Loucy (cell line): ENCODE data around the gene NID2.

ENCODE experiments used
- EZH2phosphoT487 ChIP-seq: fragments of 200-600 bp; IDR thresholded peaks from 2 replicates; pipeline ENCODE4 v1.6.1; 2018; ENCODE audit warnings: antibody characterized with exemption, mild to moderate bottlenecking, moderate library complexity, borderline replicate concordance
- TF ChIP-seq, protein P1 (sequence below): fragments of 200-600 bp; sonication (generic); conservative IDR thresholded peaks from 2 replicates; pipeline ENCODE4 v1.5.1; 2014; ENCODE audit warnings: mild to moderate bottlenecking, antibody characterized with exemption, low read length

DNA sequence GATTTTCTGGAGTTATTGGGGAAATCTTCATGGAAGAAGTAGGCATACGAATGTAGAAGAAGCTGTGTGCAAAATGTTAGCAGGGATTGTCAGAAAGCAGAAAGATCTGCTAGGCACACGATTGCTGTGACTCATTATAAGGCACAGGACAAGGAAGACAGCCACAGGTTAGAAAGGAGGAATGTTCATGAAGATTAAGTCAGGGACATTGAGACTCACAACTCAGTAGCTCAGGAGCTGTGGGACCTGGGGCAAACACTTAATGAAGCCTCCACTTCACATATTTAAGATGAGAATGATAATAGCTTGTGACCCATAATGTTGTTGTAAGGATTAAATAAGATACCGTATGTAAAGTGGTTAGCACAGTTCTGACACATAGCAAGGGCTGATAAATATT lies 106.1 kb downstream of the NID2 start:
- TF ChIP-seq, protein P1, sequence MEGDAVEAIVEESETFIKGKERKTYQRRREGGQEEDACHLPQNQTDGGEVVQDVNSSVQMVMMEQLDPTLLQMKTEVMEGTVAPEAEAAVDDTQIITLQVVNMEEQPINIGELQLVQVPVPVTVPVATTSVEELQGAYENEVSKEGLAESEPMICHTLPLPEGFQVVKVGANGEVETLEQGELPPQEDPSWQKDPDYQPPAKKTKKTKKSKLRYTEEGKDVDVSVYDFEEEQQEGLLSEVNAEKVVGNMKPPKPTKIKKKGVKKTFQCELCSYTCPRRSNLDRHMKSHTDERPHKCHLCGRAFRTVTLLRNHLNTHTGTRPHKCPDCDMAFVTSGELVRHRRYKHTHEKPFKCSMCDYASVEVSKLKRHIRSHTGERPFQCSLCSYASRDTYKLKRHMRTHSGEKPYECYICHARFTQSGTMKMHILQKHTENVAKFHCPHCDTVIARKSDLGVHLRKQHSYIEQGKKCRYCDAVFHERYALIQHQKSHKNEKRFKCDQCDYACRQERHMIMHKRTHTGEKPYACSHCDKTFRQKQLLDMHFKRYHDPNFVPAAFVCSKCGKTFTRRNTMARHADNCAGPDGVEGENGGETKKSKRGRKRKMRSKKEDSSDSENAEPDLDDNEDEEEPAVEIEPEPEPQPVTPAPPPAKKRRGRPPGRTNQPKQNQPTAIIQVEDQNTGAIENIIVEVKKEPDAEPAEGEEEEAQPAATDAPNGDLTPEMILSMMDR: no peak
- TF ChIP-seq EZH2phosphoT487: no peak
